SK-N-MC (cell line): ENCODE measurements around the gene DLX1.

ENCODE experiments used
- DNase-seq: peaks from one replicate; pipeline ENCODE4 v3.0.0-alpha.2; 2011; ENCODE audit warnings: low read depth, low spot score
- H3K27ac ChIP-seq: fragments of 200-600 bp; sonication (generic); 2 replicates; pipeline ENCODE4 v1.5.1; 2016; ENCODE audit warnings: mixed run types
- H3K36me3 ChIP-seq: fragments of 200-600 bp; sonication (generic); 2 replicates; pipeline ENCODE4 v1.6.1; 2017; ENCODE audit warnings: antibody characterized with exemption, low read length, mixed read lengths; ENCODE audit not compliant: insufficient read depth
- H3K4me3 ChIP-seq: fragments of 200-600 bp; sonication (generic); 2 replicates; pipeline ENCODE4 v1.5.1; 2016
- H3K9ac ChIP-seq: fragments of 200-600 bp; sonication (generic); 2 replicates; pipeline ENCODE4 v1.8.0; 2017; ENCODE audit warnings: mixed run types, mixed read lengths; ENCODE audit not compliant: insufficient read length
- H3K9me3 ChIP-seq: fragments of 200-600 bp; sonication (generic); 2 replicates; pipeline ENCODE4 v1.6.1; 2017; ENCODE audit warnings: low read depth, mild to moderate bottlenecking, antibody characterized with exemption, low read length, moderate library complexity, mixed read lengths
- EZH2 ChIP-seq: fragments of 200-600 bp; sonication (generic); IDR thresholded peaks from one replicate; pipeline ENCODE4 v1.6.1; 2017; ENCODE audit warnings: antibody characterized with exemption
- FOXP2 ChIP-seq: optimal IDR thresholded peaks from 2 replicates; pipeline ENCODE3; 2011; ENCODE audit warnings: mild to moderate bottlenecking, moderate library complexity; ENCODE audit not compliant: insufficient read depth; ENCODE audit errors: extremely low read length, control extremely low read depth
- POLR2AphosphoS5 ChIP-seq: IDR thresholded peaks from 2 replicates; pipeline ENCODE4 v1.6.1; 2012; ENCODE audit warnings: mild to moderate bottlenecking, low read depth, low read length, borderline replicate concordance

DLX1 gene

DNA sequence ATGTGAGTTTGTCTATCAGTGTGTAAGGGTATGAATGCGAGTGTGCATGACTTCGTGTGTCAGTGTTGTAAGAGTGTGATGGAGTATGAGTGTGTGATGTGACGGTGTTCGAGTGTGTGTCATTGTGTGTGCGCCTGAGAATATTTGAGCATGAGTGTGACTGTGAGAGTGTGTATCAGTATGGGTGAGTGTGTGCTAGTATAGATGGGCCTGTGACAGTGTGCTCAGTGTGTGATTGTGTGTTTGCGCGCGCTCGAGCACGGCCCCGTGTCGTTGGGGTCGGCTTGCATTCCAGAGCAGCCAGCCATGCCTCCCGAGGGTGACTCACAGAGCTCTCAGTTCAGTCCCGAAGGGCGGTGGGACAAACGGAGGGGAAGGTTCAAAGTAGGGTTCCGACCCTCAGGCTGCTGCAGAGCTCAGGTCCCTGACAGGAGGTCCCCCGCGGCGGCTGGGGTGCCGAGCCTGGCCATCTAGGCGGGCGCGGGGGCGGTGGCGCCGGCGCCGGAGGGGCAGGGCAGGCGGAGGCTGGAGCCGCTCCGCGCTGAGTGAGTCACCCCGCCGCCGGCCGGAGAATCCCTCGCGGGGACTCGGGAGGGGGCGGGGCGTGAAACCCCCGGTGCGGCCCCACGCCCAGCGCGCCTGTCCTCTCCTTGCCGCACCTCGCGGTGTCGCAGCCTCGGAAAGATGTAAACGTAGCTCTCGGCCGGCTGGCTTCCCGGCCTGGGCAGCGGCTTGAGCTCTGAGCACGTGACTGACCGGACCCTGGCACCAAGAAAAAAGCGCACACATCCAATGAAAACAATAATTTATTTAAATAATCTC is 13.6 kb downstream of the DLX1 start:
- no peak for DNase-seq
- no peak for TF ChIP-seq POLR2AphosphoS5
- TF ChIP-seq FOXP2: no peak
- no peak for TF ChIP-seq EZH2
- H3K36me3 ChIP-seq: no peaks in the 10 kb centered on the region
- no peak overlapping the region for H3K27ac ChIP-seq
- no peaks in the 10 kb centered on the region for H3K9me3 ChIP-seq
- H3K4me3 ChIP-seq: no peak overlapping the region
- no peak overlapping the region for H3K9ac ChIP-seq

DNA sequence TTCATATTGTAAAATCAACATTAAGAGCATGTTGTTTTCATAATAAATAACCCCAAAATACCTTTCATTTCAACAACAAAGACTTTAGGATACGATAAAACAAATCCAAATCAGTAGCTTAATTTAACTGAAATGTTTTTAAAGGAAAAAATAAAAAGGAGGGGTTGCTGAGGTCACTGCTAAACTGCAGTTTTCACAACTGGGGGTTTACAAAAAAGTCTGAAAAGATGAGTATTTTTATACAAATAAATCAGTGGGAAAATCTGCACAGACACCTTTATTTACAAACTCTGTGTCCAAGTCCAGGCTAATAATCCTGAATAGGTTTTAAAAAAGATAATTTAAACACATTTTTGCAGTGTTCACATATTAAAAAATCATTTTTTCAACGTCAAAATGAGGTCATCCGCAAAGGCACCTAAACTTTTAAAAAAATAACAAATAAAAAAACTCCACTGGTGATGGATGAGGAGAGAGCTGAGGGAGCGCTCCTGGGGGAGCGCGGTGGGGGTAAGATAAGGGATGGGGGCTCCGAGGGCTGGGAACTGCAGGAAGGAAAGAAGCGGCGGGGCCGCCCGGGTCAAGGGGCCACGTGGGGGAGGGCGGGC is 14.3 kb downstream of the DLX1 start:
- Histone ChIP-seq H3K9ac (no peak overlapping the region), H3K36me3 (no peaks in the 10 kb centered on the region), H3K27ac (no peak overlapping the region), H3K9me3 (no peaks in the 10 kb centered on the region), H3K4me3 (no peak overlapping the region)
- TF ChIP-seq POLR2AphosphoS5 (no peak), FOXP2 (no peak), EZH2 (no peak)
- no peak for DNase-seq

DNA sequence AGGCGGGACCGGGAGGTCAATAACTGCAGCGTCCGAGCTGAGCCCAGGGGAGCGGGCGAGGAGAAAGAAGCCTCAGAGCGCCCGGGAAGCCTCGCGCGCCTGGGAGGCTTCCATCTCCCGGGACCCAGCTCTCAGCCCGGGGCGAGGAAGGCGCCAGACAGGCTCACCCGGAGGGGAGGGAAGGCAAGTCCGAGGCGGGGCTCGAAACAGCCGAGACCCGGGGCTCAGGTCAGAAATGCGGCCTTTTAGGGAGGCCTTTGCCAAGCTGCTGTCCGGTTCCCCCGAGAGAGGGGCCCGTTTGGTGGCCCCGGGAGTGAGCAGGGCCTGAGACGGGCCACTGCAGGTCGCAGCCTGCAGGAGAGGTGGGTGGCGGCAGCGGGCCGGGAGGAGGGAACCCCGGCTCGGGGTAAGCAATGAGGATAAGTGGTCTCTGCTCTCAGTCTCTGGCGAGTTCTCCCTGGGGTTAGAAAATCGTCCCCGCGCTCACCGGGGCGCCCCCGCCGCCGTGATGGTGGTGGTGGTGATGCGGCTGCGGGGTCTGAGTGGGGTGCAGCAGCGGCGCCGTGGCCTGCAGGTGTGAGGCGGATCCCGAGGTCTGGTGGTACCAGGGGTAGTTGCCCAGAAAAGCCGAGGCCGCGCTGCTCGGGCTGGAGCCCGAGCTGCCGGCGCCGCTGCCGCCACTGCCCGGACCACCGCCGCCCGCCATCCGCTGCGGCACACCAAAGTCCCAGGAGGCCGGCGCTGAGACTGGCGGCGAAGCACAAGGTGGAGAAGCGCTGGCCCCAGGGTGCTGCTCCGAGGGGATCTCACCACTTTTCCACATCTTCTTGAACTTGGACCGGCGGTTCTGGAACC is 15.0 kb downstream of the DLX1 start:
- TF ChIP-seq POLR2AphosphoS5 (no peak), FOXP2 (no peak), EZH2 (no peak)
- H3K9me3 ChIP-seq: no peaks in the 10 kb centered on the region
- H3K27ac ChIP-seq: no peak overlapping the region
- no peaks in the 10 kb centered on the region for H3K36me3 ChIP-seq
- H3K9ac ChIP-seq: no peak overlapping the region
- no peak for DNase-seq
- no peak overlapping the region for H3K4me3 ChIP-seq

DNA sequence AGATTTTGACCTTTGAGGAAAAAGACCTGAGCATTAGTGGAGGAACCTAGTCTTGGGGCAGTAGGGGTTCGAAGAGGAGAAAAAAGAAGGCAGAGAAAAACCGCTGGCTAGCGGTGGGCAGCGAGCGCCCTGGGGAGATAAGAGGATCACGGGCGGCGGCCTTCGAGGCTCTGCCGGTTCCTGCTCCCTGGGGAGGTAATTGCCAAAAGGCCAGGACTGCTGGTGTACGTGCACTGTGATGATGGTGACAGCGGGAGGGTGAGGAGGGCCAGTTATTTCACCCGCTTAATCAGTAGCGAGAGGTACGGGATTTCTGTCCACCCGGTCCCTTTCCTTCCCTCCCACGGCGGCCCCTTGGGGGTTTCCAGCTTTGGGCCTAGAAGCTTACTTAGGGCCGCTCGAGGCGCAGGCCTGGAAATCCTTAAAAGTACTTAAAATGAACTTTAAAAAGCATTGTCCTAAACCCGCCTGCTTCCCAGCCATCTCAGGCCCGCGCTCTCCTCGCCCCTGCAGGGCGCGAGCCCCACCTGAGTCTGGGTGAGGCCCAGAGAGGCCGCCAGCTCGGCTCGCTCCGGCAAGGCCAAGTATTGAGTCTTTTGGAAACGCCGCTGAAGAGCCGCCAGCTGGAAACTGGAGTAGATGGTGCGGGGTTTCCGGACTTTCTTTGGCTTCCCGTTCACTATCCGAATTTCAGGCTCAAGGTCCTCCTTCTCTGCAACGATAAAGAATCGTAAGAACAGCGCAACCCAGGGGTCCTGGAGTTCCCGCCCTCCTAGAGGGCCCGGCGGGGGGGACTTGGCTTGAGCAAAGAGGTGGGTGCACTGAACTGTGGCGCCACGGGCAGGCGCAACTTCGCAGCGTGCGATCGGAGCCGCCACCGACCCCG is 15.9 kb downstream of the DLX1 start:
- no peak for DNase-seq
- H3K27ac ChIP-seq: no peak overlapping the region
- TF ChIP-seq POLR2AphosphoS5 (peak; percentile 49; the same call in 1 of the 2 replicates), EZH2 (no peak)
- no peaks in the 10 kb centered on the region for H3K9me3 ChIP-seq
- peak overlapping the region; percentile 80 for H3K4me3 ChIP-seq
- no peaks in the 10 kb centered on the region for H3K36me3 ChIP-seq
- no peak overlapping the region for H3K9ac ChIP-seq

DNA sequence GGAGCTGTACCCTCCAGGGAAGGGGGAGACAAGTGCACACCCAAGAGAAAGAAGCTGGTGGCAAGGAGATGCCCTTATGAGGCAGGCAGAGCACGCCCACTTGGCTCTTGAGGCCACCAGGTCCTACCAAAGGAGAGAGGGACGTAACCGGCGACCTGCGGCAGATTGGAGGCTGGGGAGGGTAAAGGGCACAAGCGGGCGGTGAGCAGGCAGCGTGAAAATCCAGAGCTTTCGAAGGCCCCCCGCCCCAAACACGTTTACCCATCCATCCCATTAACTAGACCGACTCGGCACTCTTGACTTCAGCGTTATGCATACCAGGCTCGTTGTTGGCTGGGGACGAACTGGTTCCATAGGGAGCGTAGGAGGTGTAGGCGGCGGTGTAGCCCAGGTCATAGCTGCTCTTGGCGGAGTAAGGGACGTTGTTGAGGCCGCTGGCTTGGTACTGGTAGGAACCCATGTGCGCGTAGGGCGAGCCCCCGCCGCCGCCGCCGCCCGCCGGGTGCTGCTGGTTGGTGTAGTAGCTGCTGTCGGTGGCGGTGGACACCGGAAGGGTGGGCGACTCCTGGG is 16.6 kb downstream of the DLX1 start:
- no peak overlapping the region for H3K9ac ChIP-seq
- H3K36me3 ChIP-seq: no peaks in the 10 kb centered on the region
- peak overlapping the region; percentile 80 for H3K4me3 ChIP-seq
- DNase-seq: no peak
- no peaks in the 10 kb centered on the region for H3K9me3 ChIP-seq
- TF ChIP-seq FOXP2 (no peak), POLR2AphosphoS5 (0 out of 2 replicates have a peak, but pooled peaks have one; percentile 9)
- no peak overlapping the region for H3K27ac ChIP-seq

DNA sequence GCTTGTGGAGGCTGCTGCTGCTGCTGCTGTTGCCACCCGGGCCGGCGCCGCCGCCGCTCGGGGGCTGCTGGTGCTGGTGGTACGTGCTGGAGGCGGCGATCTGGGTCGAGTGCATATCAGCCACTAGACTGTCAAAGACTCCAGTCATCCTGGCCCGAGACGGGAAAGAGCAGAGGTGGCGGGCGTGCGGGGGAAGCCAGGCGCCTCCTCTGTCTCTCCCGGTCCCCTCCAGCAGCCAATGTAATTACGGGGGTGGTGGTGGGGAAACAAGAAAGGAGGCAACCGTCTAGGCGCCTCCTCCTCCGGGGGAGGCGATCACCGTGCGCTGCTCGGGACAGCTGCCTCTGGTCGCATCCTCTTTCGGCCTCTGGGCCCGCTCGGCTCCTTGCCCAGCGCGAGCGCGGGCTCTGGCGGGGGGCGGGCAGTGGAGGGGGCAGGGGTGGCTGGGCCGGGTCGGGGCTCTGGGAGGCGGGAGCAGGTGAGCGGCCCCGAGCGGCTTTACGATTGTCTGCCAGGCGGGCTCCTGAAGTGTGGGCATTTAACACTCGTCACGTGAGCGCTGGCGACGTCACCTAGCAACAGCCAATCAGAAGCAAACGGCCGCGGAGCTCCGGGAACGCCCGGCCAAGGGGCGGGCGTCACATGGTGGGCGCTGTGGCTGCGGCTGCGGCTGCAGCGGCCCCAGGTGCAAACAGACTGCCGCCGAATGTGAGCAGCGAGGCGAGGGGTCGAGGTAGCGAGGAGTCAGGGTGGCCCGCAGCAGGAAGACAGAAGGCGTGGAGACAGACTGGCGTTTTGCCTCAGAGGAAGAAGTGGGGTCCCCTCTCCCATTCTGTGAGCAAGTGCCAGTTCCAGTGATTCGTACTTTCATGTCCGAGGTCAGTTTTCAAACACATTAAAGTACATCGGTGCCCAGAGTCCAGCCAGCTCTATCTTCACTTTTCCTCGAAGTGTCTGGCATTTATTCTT is 17.4 kb downstream of the DLX1 start, which contains the start of gene DLX2:
DLX2 (minus strand) TSS at position 510 of the 969 bp plus-strand sequence; CDS start at position 148, 362 bp downstream.
- H3K36me3 ChIP-seq: no peaks in the 10 kb centered on the region
- no peak within 1 kb of the TSS for H3K27ac ChIP-seq
- H3K4me3 ChIP-seq: peak within 1 kb of the TSS; percentile 80
- TF ChIP-seq POLR2AphosphoS5 (peak; percentile 66), EZH2 (no peak), FOXP2 (no peak)
- no peak for DNase-seq
- H3K9me3 ChIP-seq: no peaks in the 10 kb centered on the region
- no peak within 1 kb of the TSS for H3K9ac ChIP-seq
